Mesangial cell (primary cell): ENCODE results near the gene DAB2. TPM values are rescaled to one million over a fixed set of nuclear protein-coding genes. Genes with fewer than 3 reads are reported as not detected.

Experiments used
- total RNA-seq: library from RNA; depleted of rRNA; stranded (reverse); fragments of >200 nt; gene quantifications from 2 replicates; pipeline ENCODE4 v1.2.3, GENCODE V29; 2015

The DAB2 gene
- total RNA-seq, result 27.2 and 50.6 TPM in 2 replicates

GRCh38 chr5:39424736-39425637 is at the start of gene DAB2:
TSS of gene DAB2 (minus strand) at chr5:39424980. CDS start at chr5:39394320, 30,660 bp downstream.

GRCh38 chr5:39364367-39364766 is 60.4 kb downstream of the DAB2 start, which contains the start of gene C9:
TSS of gene C9 (minus strand) at chr5:39364495. CDS start at chr5:39364464, 31 bp downstream.

Other genes starting within 250 kb of the DAB2 start
- gene FYB1, start 205.4 kb downstream of the DAB2 start, total RNA-seq, result 0.13 TPM in 1 of 2 replicates, not detected in the other
- not detected in 2 replicates for gene C9, start 60.5 kb downstream of the DAB2 start, total RNA-seq